ENCODE results near the gene SNRNP25. TPM values are rescaled to one million over a fixed set of nuclear protein-coding genes. Genes with fewer than 3 reads are reported as not detected.
"Not testable (repeated sequence)": the region's sequence is repeated elsewhere in the genome, so short reads cannot be mapped to it uniquely, and the experiment has no call there.

SNRNP25 gene
- total and polyA plus RNA-seq, 12 donors, result 22.6 to 51.1 (median 32.9) TPM

GRCh38 chr16:24151-24550 is 29.5 kb upstream of the SNRNP25 start:
- H3K4me1 ChIP-seq (replicated peaks in 1 of 2); H3K27me3 ChIP-seq; H3K27ac ChIP-seq; H3K9me3 ChIP-seq (replicated peaks in 1 of 3); H3K36me3 ChIP-seq (replicated peaks in 1 of 2); H3K4me3 ChIP-seq; intact Hi-C loops (cut with DNase I): not testable (repeated sequence)
- DNase-seq, result peak in 2 of 7 donors; percentile 12 to 27
- WGBS, 4 donors, result 90 to 95% (median 91%) methylated on average over 7 to 16 of the region's 22 CpGs; no CpG with 5 or more reads in 1 of the 4 donors

- H3K4me1 ChIP-seq (replicated peaks in 1 of 2); H3K4me3 ChIP-seq; DNase-seq; intact Hi-C loops (cut with DNase I); H3K27me3 ChIP-seq; H3K9me3 ChIP-seq (replicated peaks in 1 of 3); H3K27ac ChIP-seq; H3K36me3 ChIP-seq (replicated peaks in 1 of 2): not testable (repeated sequence)
- 50 to 86% (median 52%) methylated on average over 2 of the region's 5 CpGs; no CpG with 5 or more reads in 1 of the 4 donors for WGBS, 4 donors
Measured at GRCh38 chr16:25926-26348, 27.7 kb upstream of the SNRNP25 start.

DNA sequence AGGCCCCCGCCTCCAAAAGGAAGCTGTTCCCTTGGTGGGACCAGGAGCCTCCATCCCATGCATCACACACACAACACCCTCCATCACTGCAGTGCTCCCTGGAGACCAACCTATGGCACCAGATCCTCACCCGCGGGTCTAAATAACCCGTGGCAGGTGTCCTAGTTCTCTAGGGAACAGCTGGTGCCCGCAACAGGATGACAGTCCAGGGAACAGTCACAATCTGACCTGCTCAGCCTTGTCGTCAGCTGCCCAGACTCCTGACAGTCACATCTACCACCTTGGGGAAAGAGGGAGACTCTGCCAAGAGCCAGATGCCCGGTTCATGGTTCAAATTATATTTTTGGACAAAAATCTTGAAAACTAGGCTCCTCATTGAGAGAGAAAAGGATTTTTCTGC is 23.0 kb upstream of the SNRNP25 start:
- H3K4me3 ChIP-seq; intact Hi-C loops (cut with DNase I); H3K27me3 ChIP-seq; H3K36me3 ChIP-seq (replicated peaks in 1 of 2); H3K4me1 ChIP-seq (replicated peaks in 1 of 2); H3K9me3 ChIP-seq (replicated peaks in 1 of 3); H3K27ac ChIP-seq: not testable (repeated sequence)
- WGBS, 4 donors, result 62 to 100% (median 74%) methylated on average over 1 to 5 of the region's 7 CpGs; no CpG with 5 or more reads in 1 of the 4 donors
- peak in 2 of 7 donors; percentile 2 to 11 for DNase-seq

- peak in 2 of 7 donors; percentile 5 to 13 for DNase-seq
- intact Hi-C loops (cut with DNase I); H3K4me1 ChIP-seq (replicated peaks in 1 of 2); H3K9me3 ChIP-seq (replicated peaks in 1 of 3); H3K4me3 ChIP-seq; H3K27ac ChIP-seq; H3K36me3 ChIP-seq (replicated peaks in 1 of 2); H3K27me3 ChIP-seq: not testable (repeated sequence)
- WGBS, 4 donors, result 76 to 86% (median 82%) methylated on average over 1 to 4 of the region's 8 CpGs
Measured at GRCh38 chr16:33154-33876, 20.3 kb upstream of the SNRNP25 start.

- Histone ChIP-seq H3K27me3 (no peaks in the 10 kb centered on the region), H3K4me1 (replicated peaks in 1 of 2) (no peaks in the 10 kb centered on the region), H3K4me3 (no peak overlapping the region), H3K36me3 (replicated peaks in 1 of 2) (no peaks in the 10 kb centered on the region), H3K9me3 (replicated peaks in 1 of 3) (no peaks in the 10 kb centered on the region), H3K27ac (no peak overlapping the region)
- no peak for TF ChIP-seq CTCF (IDR thresholded peaks at IDR 0.05)
- no peak for TF ChIP-seq POLR2A (IDR thresholded peaks at IDR 0.05)
- intact Hi-C loops (cut with DNase I), result no loop called here
- peak in 2 of 7 donors; percentile 5 to 27 for DNase-seq
- WGBS, 4 donors, result 84 to 92% (median 89%) methylated on average over 11 to 21 of the region's 21 CpGs
Measured at GRCh38 chr16:33877-34647, 19.6 kb upstream of the SNRNP25 start.

DNA sequence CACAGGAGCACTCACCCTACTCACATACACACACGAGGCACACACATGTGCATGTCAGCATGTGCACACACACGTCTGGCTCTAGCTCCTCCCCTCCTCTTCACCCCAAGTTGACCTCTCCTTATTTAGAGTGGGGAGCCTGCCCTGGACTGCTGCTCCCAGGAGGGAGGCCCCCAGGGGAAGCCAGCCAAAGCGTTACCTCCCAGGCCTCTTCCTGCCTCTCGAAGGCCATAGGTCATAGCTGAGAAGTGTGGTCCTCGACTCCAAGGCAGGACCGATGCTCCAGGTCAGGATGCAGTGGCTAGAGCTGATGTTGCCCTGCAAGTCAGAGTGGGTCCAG is 19.0 kb upstream of the SNRNP25 start:
- Histone ChIP-seq H3K4me3 (no peak overlapping the region), H3K9me3 (replicated peaks in 1 of 3) (no peaks in the 10 kb centered on the region), H3K36me3 (replicated peaks in 1 of 2) (no peaks in the 10 kb centered on the region), H3K4me1 (replicated peaks in 1 of 2) (no peaks in the 10 kb centered on the region), H3K27me3 (no peaks in the 10 kb centered on the region), H3K27ac (no peak overlapping the region)
- 47 to 78% (median 60%) methylated on average over 2 to 6 of the region's 6 CpGs for WGBS, 4 donors
- intact Hi-C loops (cut with DNase I), result no loop called here
- DNase-seq, result peak in 2 of 7 donors; percentile 12 to 36
- TF ChIP-seq CTCF (IDR thresholded peaks at IDR 0.05) (no peak), POLR2A (IDR thresholded peaks at IDR 0.05) (no peak)
